Melanocyte of skin (primary cell): ENCODE data around the gene TTC19. TPM values are rescaled to one million over a fixed set of nuclear protein-coding genes. Genes with fewer than 3 reads are reported as not detected.

ENCODE experiments used
- total RNA-seq, 2 donors: library from RNA; depleted of rRNA; stranded (reverse); fragments of >200 nt; gene quantifications; 2 replicates each; pipeline ENCODE4 v1.2.3, GENCODE V29; 2012

The TTC19 gene
- total RNA-seq: 10 to 100 TPM; 34.6 to 42.7 TPM

GRCh38 chr17:15999141-15999973 is at the start of gene TTC19, which contains the start of gene ZSWIM7:
TSS of gene TTC19 (plus strand) at chr17:15999824. CDS start at chr17:15999849, 25 bp downstream.
TSS of gene ZSWIM7 (minus strand) at chr17:15999704. CDS start at chr17:15999594, 110 bp downstream.

Other genes with a start within 250 kb of the TTC19 start
- 10 to 100 TPM in 1 of 2 donors, 1 to 10 TPM in 1; 8.3 to 34.3 TPM for gene ADORA2B, start 54.7 kb upstream of the TTC19 start, total RNA-seq
- 10 to 100 TPM; 13.0 to 21.0 TPM for gene ZSWIM7, start 120 bp upstream of the TTC19 start, total RNA-seq
- 10 to 100 TPM; 47.0 to 55.7 TPM for gene NCOR1, start 215.7 kb downstream of the TTC19 start, total RNA-seq
- gene PIGL, start 217.4 kb downstream of the TTC19 start, total RNA-seq: 10 to 100 TPM; 13.7 to 22.0 TPM